ENCODE results near the gene HS1BP3. TPM values are rescaled to one million over a fixed set of nuclear protein-coding genes. Genes with fewer than 3 reads are reported as not detected.

HS1BP3 gene
- total and polyA plus RNA-seq, 2 of the 13 experiments (the other 11 are each of a cell fraction or from before 2014, with no cell fraction given) = 15.2 to 22.0 TPM

DNA sequence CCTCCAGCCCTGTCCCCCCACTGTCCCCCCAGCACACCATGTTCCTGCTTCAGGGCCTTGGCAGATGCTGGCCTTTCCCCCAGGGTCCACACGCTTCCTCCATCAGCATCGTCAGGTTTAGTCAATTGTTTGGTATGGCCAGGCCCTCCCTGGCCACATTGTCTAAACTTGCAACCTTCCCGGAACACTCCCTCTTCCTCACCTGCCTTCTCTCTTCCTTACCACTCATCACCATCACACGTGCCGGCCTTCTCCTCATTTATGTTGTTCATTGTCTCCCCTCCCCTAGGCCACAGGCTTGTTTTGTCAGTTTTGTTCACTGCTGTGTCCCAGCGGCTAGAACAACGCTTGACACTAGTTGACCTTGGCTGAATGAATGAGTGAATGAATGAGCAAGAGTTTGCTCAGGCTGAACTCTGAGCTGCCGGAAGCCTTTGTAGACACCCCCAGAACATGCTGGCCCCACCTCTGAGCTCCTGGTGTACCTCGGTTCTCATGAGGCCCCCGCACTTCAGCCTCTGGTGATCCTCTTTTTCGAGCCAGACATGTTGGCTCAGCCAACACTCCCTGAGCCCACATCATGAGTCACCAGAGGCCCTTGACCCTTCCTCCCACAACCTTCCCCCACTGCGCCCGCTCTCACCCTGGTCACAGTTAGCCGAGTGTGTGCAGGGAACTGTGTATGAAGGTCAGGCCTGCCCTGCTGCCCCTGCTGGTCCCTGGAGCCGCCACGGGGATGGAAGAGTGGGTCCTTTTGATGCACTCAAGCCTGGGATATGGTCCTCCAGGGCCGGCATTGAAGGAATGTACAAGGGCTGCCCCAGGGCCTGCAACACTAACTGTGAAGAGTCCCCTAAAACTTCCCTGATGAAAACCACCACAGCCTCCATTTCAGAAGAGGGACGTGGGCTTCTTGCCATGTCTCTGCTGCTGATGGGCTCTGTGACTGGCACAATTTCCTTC is 57.5 kb downstream of the HS1BP3 start (continued):
- TF ChIP-seq ZNF543 (CRISPR knock-in tag; IDR thresholded peaks at IDR 0.05) (peak; percentile 96), ZNF263 (CRISPR knock-in tag; IDR thresholded peaks at IDR 0.05) (peak; percentile 71), ZSCAN12 (CRISPR knock-in tag; IDR thresholded peaks at IDR 0.05) (0 out of 2 replicates have a peak, but pooled peaks have one; percentile 30), ISX (CRISPR knock-in tag; conservative IDR thresholded peaks at IDR 0.05) (no peak), ZEB1 (IDR thresholded peaks at IDR 0.05; ENCODE audit: insufficient replicate concordance, low read depth) (no peak), ATRX (CRISPR knock-in tag; IDR thresholded peaks at IDR 0.05; ENCODE audit: borderline replicate concordance) (peak; percentile 54; the same call in 1 of the 2 replicates), ZNF570 (CRISPR knock-in tag; IDR thresholded peaks at IDR 0.05; ENCODE audit: borderline replicate concordance) (peak; percentile 73; the same call in 1 of the 2 replicates), NFE2 (CRISPR knock-in tag; IDR thresholded peaks at IDR 0.05) (no peak), GPN1 (CRISPR knock-in tag; IDR thresholded peaks at IDR 0.05; ENCODE audit: borderline replicate concordance) (no peak), BORCS8-MEF2B (CRISPR knock-in tag; IDR thresholded peaks at IDR 0.05) (peak; percentile 97), MAFG (CRISPR knock-in tag; IDR thresholded peaks at IDR 0.05) (peak; percentile 68; the same call in 1 of the 2 replicates), ZNF101 (CRISPR knock-in tag; IDR thresholded peaks at IDR 0.05; ENCODE audit: borderline replicate concordance, low read depth) (peak; percentile 97; the same call in 1 of the 2 replicates), DPF2 (CRISPR knock-in tag; IDR thresholded peaks at IDR 0.05; ENCODE audit: borderline replicate concordance, low read depth) (peak; percentile 98), FLYWCH1 (CRISPR knock-in tag; IDR thresholded peaks at IDR 0.05) (no peak)
- TF ChIP-seq, protein P1, sequence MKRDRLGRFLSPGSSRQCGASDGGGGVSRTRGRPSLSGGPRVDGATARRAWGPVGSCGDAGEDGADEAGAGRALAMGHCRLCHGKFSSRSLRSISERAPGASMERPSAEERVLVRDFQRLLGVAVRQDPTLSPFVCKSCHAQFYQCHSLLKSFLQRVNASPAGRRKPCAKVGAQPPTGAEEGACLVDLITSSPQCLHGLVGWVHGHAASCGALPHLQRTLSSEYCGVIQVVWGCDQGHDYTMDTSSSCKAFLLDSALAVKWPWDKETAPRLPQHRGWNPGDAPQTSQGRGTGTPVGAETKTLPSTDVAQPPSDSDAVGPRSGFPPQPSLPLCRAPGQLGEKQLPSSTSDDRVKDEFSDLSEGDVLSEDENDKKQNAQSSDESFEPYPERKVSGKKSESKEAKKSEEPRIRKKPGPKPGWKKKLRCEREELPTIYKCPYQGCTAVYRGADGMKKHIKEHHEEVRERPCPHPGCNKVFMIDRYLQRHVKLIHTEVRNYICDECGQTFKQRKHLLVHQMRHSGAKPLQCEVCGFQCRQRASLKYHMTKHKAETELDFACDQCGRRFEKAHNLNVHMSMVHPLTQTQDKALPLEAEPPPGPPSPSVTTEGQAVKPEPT (CRISPR knock-in tag; IDR thresholded peaks at IDR 0.05; ENCODE audit: low read depth) = no peak

All from HepG2 (cell line).